ENCODE measurements around the gene CCL20. TPM values are rescaled to one million over a fixed set of nuclear protein-coding genes. Genes with fewer than 3 reads are reported as not detected.

CCL20 gene
- total and polyA plus RNA-seq, 4 donors: 0.36 to 5.9 (median 1.3) TPM

- H3K36me3 ChIP-seq (ENCODE audit: control insufficient read depth in 4 of 4, insufficient read depth in 3 of 4, low read depth in 1 of 4, low read length in 3 of 4): no peaks in the 10 kb centered on the region
- H3K4me1 ChIP-seq (ENCODE audit: control insufficient read depth in 4 of 4, insufficient read depth in 4 of 4, low read length in 3 of 4): no peaks in the 10 kb centered on the region
- 55% methylated on average over 1 of the region's 1 CpG for WGBS
- DNase-seq (ENCODE audit: low spot score): no peak
- TF ChIP-seq RAD21 (IDR thresholded peaks at IDR 0.05) (no peak), GABPA (IDR thresholded peaks at IDR 0.05 in 1 of 2, conservative IDR thresholded peaks at IDR 0.05 in 1 of 2) (no peak), EGR1 (IDR thresholded peaks at IDR 0.05; ENCODE audit: low read depth in 2 of 2) (no peak), MAX (IDR thresholded peaks at IDR 0.05) (no peak), FOXA2 (IDR thresholded peaks at IDR 0.05) (no peak), HNF4A (conservative IDR thresholded peaks at IDR 0.05) (no peak), TAF1 (conservative IDR thresholded peaks at IDR 0.05) (no peak)
- H3K9me3 ChIP-seq (ENCODE audit: control insufficient read depth in 4 of 4, low read length in 3 of 4): no peaks in the 10 kb centered on the region
- no peaks in the 10 kb centered on the region for H3K27me3 ChIP-seq (ENCODE audit: control insufficient read depth in 4 of 4, insufficient read depth in 4 of 4, low read length in 3 of 4)
- H3K9ac ChIP-seq (ENCODE audit: low read depth in 1 of 2, low read length in 2 of 2): no peak overlapping the region
- no peak overlapping the region for H3K27ac ChIP-seq (ENCODE audit: low read depth in 1 of 2, low read length in 2 of 2)
- no peak overlapping the region for H3K4me3 ChIP-seq (ENCODE audit: low read depth in 1 of 3, low read length in 3 of 3)
Measured at GRCh38 chr2:227785293-227785692, 28.3 kb upstream of the CCL20 start.

- TF ChIP-seq SP1 (IDR thresholded peaks at IDR 0.05): no peak
- no peaks in the 10 kb centered on the region for H3K36me3 ChIP-seq (ENCODE audit: control insufficient read depth in 4 of 4, insufficient read depth in 3 of 4, low read depth in 1 of 4, low read length in 3 of 4)
- 81% methylated on average over 4 of the region's 4 CpGs for WGBS
- H3K9me3 ChIP-seq (ENCODE audit: control insufficient read depth in 4 of 4, low read length in 3 of 4): no peaks in the 10 kb centered on the region
- no peaks in the 10 kb centered on the region for H3K4me1 ChIP-seq (ENCODE audit: control insufficient read depth in 4 of 4, insufficient read depth in 4 of 4, low read length in 3 of 4)
- H3K9ac ChIP-seq (ENCODE audit: low read depth in 1 of 2, low read length in 2 of 2): no peak overlapping the region
- H3K27me3 ChIP-seq (ENCODE audit: control insufficient read depth in 4 of 4, insufficient read depth in 4 of 4, low read length in 3 of 4): no peaks in the 10 kb centered on the region
- no peak for DNase-seq (ENCODE audit: low spot score)
- no peak overlapping the region for H3K4me3 ChIP-seq (ENCODE audit: low read depth in 1 of 3, low read length in 3 of 3)
- H3K27ac ChIP-seq (ENCODE audit: low read depth in 1 of 2, low read length in 2 of 2): no peak overlapping the region
Measured at GRCh38 chr2:227788561-227789018, 25.1 kb upstream of the CCL20 start.

GRCh38 chr2:227789803-227790202 is 23.8 kb upstream of the CCL20 start:
- Histone ChIP-seq H3K27me3 (ENCODE audit: control insufficient read depth in 4 of 4, insufficient read depth in 4 of 4, low read length in 3 of 4) (no peaks in the 10 kb centered on the region), H3K27ac (ENCODE audit: low read depth in 1 of 2, low read length in 2 of 2) (no peak overlapping the region), H3K36me3 (ENCODE audit: control insufficient read depth in 4 of 4, insufficient read depth in 3 of 4, low read depth in 1 of 4, low read length in 3 of 4) (no peaks in the 10 kb centered on the region), H3K9ac (ENCODE audit: low read depth in 1 of 2, low read length in 2 of 2) (no peak overlapping the region), H3K4me1 (ENCODE audit: control insufficient read depth in 4 of 4, insufficient read depth in 4 of 4, low read length in 3 of 4) (no peaks in the 10 kb centered on the region), H3K4me3 (ENCODE audit: low read depth in 1 of 3, low read length in 3 of 3) (no peak overlapping the region), H3K9me3 (ENCODE audit: control insufficient read depth in 4 of 4, low read length in 3 of 4) (no peaks in the 10 kb centered on the region)
- no peak for DNase-seq (ENCODE audit: low spot score)
- 72% methylated on average over 4 of the region's 4 CpGs for WGBS
- no peak for TF ChIP-seq CTCF (IDR thresholded peaks at IDR 0.05; ENCODE audit: low read depth, low read length, missing input control)
- no peak for TF ChIP-seq NR2F2 (IDR thresholded peaks at IDR 0.05)
- no peak for TF ChIP-seq RAD21 (IDR thresholded peaks at IDR 0.05)
- no peak for TF ChIP-seq JUND (IDR thresholded peaks at IDR 0.05)
- TF ChIP-seq MAX (IDR thresholded peaks at IDR 0.05): no peak
- no peak for TF ChIP-seq REST (IDR thresholded peaks at IDR 0.05)

All from liver (tissue), 9 donors.